Fibroblast of gingiva (primary cell): Measurements from ENCODE around the gene RUSF1.
A peak's percentile ranks its signal among the peaks of the same experiment; 100 is the strongest.
"Not testable (repeated sequence)": the region's sequence is repeated elsewhere in the genome, so short reads cannot be mapped to it uniquely, and the experiment has no call there.

Experiments
- DNase-seq: peaks from one replicate; pipeline ENCODE4 v3.0.0-alpha.2; 2011; ENCODE audit warnings: low read depth

RUSF1 gene

DNA sequence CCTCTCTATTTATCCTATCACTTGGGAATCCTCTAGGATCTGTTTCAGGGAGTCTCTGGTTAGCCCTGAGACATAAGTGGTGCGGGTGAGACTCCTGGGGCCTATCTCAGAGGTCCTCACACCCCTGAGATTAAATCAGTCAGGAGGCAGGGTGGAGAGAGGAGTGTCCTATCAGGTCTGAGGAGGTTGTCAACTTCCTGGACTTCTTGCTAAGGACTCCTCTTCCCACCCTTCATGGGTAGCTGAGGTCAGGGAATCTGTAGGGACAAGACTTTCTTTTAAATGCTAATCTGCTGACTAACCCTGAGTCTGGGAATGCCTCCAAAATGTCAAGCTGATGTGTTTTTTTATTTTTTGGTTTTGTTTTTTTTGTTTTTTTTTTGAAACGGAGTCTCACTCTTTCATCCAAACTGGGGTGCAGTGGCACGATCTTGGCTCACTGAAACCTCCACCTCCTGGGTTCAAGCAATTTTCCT lies 55.5 kb downstream of the RUSF1 start:
- peak; percentile 90 for DNase-seq

GRCh38 chr16:31451681-31452351 lies 56.4 kb downstream of the RUSF1 start:
- peak; percentile 68 for DNase-seq

- DNase-seq, result no peak
Observed at GRCh38 chr16:31451201-31451600, 57.0 kb downstream of the RUSF1 start.

DNA sequence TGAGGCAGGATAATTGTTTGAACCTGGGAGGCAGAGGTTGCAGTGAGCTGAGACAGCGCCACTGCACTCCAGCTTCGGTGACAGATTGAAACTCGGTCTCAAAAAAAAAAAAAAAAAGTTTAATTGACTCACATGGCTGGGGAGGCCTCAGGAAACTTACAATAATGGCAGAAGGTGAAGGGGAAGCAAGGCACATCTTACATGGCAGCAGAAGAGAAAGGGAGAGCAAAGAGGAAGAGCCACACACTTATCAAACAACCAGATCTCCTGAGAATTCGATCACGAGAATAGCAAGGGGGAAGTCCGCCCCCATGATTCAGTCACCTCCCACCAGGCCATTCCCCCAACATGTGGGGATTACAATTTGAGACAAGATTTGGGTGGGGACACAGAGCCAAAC lies 62.3 kb downstream of the RUSF1 start:
- not testable (repeated sequence) for DNase-seq

DNA sequence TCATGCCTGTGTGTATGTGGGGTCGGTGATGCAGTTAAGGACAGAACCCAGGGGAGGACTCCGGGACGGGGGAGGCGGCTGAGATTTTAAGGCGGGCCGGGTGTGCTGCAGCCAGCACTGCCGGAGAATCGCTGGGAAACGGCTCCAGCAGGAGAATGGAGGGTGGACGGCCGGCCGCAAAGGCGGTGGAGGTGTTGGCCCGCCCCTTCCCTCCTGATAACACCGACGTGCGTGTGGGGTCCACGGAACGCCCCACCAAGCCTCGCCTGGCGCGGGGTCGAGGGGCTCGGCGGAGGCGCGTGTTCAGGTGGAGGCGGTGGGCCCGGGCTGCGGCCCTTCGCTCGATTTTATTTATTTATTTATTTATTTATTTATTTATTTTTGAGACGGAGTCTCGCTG lies 66.2 kb downstream of the RUSF1 start:
- no peak for DNase-seq

DNA sequence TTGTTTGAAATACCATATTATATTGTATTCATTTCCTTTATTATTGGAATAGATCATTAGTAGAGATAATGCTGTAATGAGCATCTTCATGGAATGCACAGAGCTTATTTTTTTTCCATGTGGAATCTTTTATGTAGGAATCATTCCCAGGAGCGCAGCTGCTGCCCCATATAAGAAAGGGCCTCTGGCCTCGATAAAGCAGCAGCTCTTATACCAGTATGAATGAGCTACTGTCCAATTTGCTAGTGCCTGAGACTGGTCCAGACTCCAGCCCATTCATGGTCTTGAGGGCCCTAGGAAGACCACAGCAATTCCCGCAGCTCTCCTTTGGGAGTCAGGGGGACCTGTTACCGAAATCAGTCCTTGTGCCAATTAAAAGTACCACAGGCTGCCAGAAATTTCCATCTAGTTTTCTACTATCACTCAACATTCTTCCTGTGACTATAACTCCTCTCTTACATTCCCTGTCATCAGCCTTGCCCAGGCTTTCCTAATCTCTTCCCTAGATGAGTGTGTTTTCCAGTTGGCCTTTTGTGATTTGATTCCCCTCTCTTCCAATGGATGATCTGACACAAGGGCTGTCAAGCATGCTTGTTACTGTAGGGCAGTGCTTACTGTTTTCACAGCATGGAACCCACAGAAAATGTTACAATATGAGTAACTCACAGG lies 67.5 kb downstream of the RUSF1 start:
- no peak for DNase-seq

DNA sequence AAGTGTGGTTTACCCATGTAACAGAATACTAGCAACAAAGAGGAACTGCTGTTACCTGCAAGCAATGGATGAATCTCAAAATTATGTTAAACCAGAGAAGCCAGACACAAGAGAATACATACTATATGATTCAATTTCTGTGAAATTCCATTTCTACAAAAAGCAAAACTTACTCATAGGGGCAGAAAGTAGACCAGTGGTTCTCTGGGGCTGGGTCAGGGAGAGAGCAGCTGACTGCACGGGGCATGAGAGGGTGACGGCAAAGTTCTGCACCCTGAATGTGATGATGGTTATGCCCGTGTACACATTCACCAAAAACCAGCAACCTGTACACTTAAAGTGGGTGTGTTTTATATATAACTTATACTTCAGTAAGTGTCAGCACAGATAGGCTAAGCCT lies 68.7 kb downstream of the RUSF1 start:
- DNase-seq, result no peak
